ENCODE data around the gene CADM1. TPM values are rescaled to one million over a fixed set of nuclear protein-coding genes. Genes with fewer than 3 reads are reported as not detected.

Gene CADM1
- polyA plus RNA-seq, 6 donors from 2014 or later: not detected

GRCh38 chr11:115439969-115440540 lies 64.2 kb downstream of the CADM1 start:
- Mint-ChIP-seq H3K36me3 (no peaks in the 10 kb centered on the region), H3K27ac (no peak overlapping the region), H3K4me1 (no peaks in the 10 kb centered on the region), H3K4me3 (no peak overlapping the region), H3K27me3 (peaks cover 0 to 4% (median 0%) of the 10 kb centered on the region in 3 donors), H3K9me3 (peaks cover 0 to 7% (median 3%) of the 10 kb centered on the region in 7 donors)
- no peak for ATAC-seq (ENCODE audit: low read depth in 2 of 2)
- DNase-seq: no peak

GRCh38 chr11:115439385-115439784 lies 64.8 kb downstream of the CADM1 start:
- no peak for ATAC-seq (ENCODE audit: low read depth in 2 of 2)
- no peaks in the 10 kb centered on the region for H3K36me3 Mint-ChIP-seq

GRCh38 chr11:115437902-115438575 lies 66.2 kb downstream of the CADM1 start:
- no peak overlapping the region for H3K4me3 Mint-ChIP-seq
- H3K9me3 Mint-ChIP-seq: peaks cover 0 to 3% (median 0%) of the 10 kb centered on the region in 7 donors

More at GRCh38 chr11:115439385-115439784, 64.8 kb downstream of the CADM1 start:
- DNase-seq: no peak
- Mint-ChIP-seq H3K9me3 (peaks cover 0 to 3% (median 0%) of the 10 kb centered on the region in 7 donors), H3K27ac (no peak overlapping the region), H3K4me1 (no peaks in the 10 kb centered on the region), H3K4me3 (no peak overlapping the region), H3K27me3 (peaks cover 0 to 4% (median 0%) of the 10 kb centered on the region in 3 donors)

GRCh38 chr11:115430345-115430744 lies 73.9 kb downstream of the CADM1 start:
- DNase-seq: no peak
- Mint-ChIP-seq H3K9me3 (peaks cover 0 to 8% (median 2%) of the 10 kb centered on the region in 7 donors), H3K27me3 (no peaks in the 10 kb centered on the region), H3K27ac (no peak overlapping the region), H3K4me1 (no peaks in the 10 kb centered on the region), H3K36me3 (no peaks in the 10 kb centered on the region), H3K4me3 (no peak overlapping the region)
- no peak for ATAC-seq (ENCODE audit: low read depth in 2 of 2)

More at GRCh38 chr11:115437902-115438575, 66.2 kb downstream of the CADM1 start:
- H3K27me3 Mint-ChIP-seq: peaks cover 0 to 4% (median 0%) of the 10 kb centered on the region in 3 donors
- no peak for DNase-seq
- H3K4me1 Mint-ChIP-seq: no peaks in the 10 kb centered on the region
- no peak overlapping the region for H3K27ac Mint-ChIP-seq
- no peak for ATAC-seq (ENCODE audit: low read depth in 2 of 2)
- no peaks in the 10 kb centered on the region for H3K36me3 Mint-ChIP-seq

GRCh38 chr11:115428306-115428705 lies 75.9 kb downstream of the CADM1 start:
- Mint-ChIP-seq H3K36me3 (no peaks in the 10 kb centered on the region), H3K4me1 (no peaks in the 10 kb centered on the region), H3K27ac (no peak overlapping the region), H3K9me3 (peaks cover 0 to 8% (median 2%) of the 10 kb centered on the region in 7 donors), H3K27me3 (no peaks in the 10 kb centered on the region), H3K4me3 (no peak overlapping the region)
- DNase-seq (no peak), ATAC-seq (ENCODE audit: low read depth in 2 of 2) (no peak)

GRCh38 chr11:115425816-115426215 lies 78.4 kb downstream of the CADM1 start:
- DNase-seq: no peak
- Mint-ChIP-seq H3K27me3 (no peaks in the 10 kb centered on the region), H3K27ac (no peak overlapping the region), H3K9me3 (peaks cover 0 to 5% (median 0%) of the 10 kb centered on the region in 7 donors), H3K4me3 (no peak overlapping the region), H3K4me1 (no peaks in the 10 kb centered on the region), H3K36me3 (no peaks in the 10 kb centered on the region)
- ATAC-seq (ENCODE audit: low read depth in 2 of 2): no peak

GRCh38 chr11:115425250-115425649 lies 79.0 kb downstream of the CADM1 start:
- no peaks in the 10 kb centered on the region for H3K27me3 Mint-ChIP-seq
- peaks cover 0 to 5% (median 0%) of the 10 kb centered on the region in 7 donors for H3K9me3 Mint-ChIP-seq
- no peaks in the 10 kb centered on the region for H3K36me3 Mint-ChIP-seq
- DNase-seq (no peak), ATAC-seq (ENCODE audit: low read depth in 2 of 2) (no peak)
- H3K4me3 Mint-ChIP-seq: no peak overlapping the region
- H3K4me1 Mint-ChIP-seq: no peaks in the 10 kb centered on the region
- no peak overlapping the region for H3K27ac Mint-ChIP-seq

- Mint-ChIP-seq H3K27ac (no peak overlapping the region), H3K27me3 (no peaks in the 10 kb centered on the region), H3K4me3 (no peak overlapping the region), H3K9me3 (peaks cover 0 to 5% (median 1%) of the 10 kb centered on the region in 7 donors), H3K4me1 (no peaks in the 10 kb centered on the region), H3K36me3 (no peaks in the 10 kb centered on the region)
- DNase-seq (no peak), ATAC-seq (ENCODE audit: low read depth in 2 of 2) (no peak)
These were observed 80.3 kb downstream of the CADM1 start for GRCh38 chr11:115423728-115424459.

- no peaks in the 10 kb centered on the region for H3K36me3 Mint-ChIP-seq
- peaks cover 0 to 4% (median under 1%) of the 10 kb centered on the region in 7 donors for H3K9me3 Mint-ChIP-seq
- no peak for DNase-seq
- no peaks in the 10 kb centered on the region for H3K4me1 Mint-ChIP-seq
- H3K4me3 Mint-ChIP-seq: no peak overlapping the region
- H3K27ac Mint-ChIP-seq: no peak overlapping the region
- no peaks in the 10 kb centered on the region for H3K27me3 Mint-ChIP-seq
- ATAC-seq (ENCODE audit: low read depth in 2 of 2): no peak
These were observed 82.1 kb downstream of the CADM1 start for GRCh38 chr11:115421992-115422689.

- H3K9me3 Mint-ChIP-seq: peaks cover 0 to 4% (median 0%) of the 10 kb centered on the region in 7 donors
- no peak for ATAC-seq (ENCODE audit: low read depth in 2 of 2)
- H3K36me3 Mint-ChIP-seq: no peaks in the 10 kb centered on the region
- H3K27ac Mint-ChIP-seq: no peak overlapping the region
- H3K4me3 Mint-ChIP-seq: no peak overlapping the region
- no peaks in the 10 kb centered on the region for H3K27me3 Mint-ChIP-seq
- no peaks in the 10 kb centered on the region for H3K4me1 Mint-ChIP-seq
- DNase-seq: no peak
These were observed 82.7 kb downstream of the CADM1 start for GRCh38 chr11:115421352-115421991.

- no peak overlapping the region for H3K4me3 Mint-ChIP-seq
- H3K9me3 Mint-ChIP-seq: peaks cover 0 to 5% (median 0%) of the 10 kb centered on the region in 7 donors
- DNase-seq: no peak
- no peaks in the 10 kb centered on the region for H3K27me3 Mint-ChIP-seq
- ATAC-seq (ENCODE audit: low read depth in 2 of 2): no peak
- H3K27ac Mint-ChIP-seq: no peak overlapping the region
- no peaks in the 10 kb centered on the region for H3K4me1 Mint-ChIP-seq
- H3K36me3 Mint-ChIP-seq: no peaks in the 10 kb centered on the region
These were observed 83.7 kb downstream of the CADM1 start for GRCh38 chr11:115420505-115420904.

GRCh38 chr11:115418626-115419025 lies 85.6 kb downstream of the CADM1 start:
- peaks cover 0 to 5% (median 0%) of the 10 kb centered on the region in 7 donors for H3K9me3 Mint-ChIP-seq
- no peaks in the 10 kb centered on the region for H3K4me1 Mint-ChIP-seq
- ATAC-seq (ENCODE audit: low read depth in 2 of 2): no peak
- no peak for DNase-seq
- no peaks in the 10 kb centered on the region for H3K36me3 Mint-ChIP-seq
- H3K27ac Mint-ChIP-seq: no peak overlapping the region
- no peak overlapping the region for H3K4me3 Mint-ChIP-seq
- H3K27me3 Mint-ChIP-seq: no peaks in the 10 kb centered on the region

GRCh38 chr11:115418081-115418480 lies 86.1 kb downstream of the CADM1 start:
- Mint-ChIP-seq H3K4me3 (no peak overlapping the region), H3K9me3 (peaks cover 0 to 5% (median 0%) of the 10 kb centered on the region in 7 donors), H3K4me1 (no peaks in the 10 kb centered on the region), H3K27me3 (no peaks in the 10 kb centered on the region), H3K36me3 (no peaks in the 10 kb centered on the region), H3K27ac (no peak overlapping the region)
- no peak for DNase-seq
- no peak for ATAC-seq (ENCODE audit: low read depth in 2 of 2)
